GM21576 (cell line): Measurements from ENCODE around the gene BICC1.

Experiments
- ATAC-seq: cut with Tn5 transposase; IDR thresholded peaks from one replicate; pipeline ENCODE4 v1.9.1; 2021; ENCODE audit warnings: mild to moderate bottlenecking, moderate library complexity; ENCODE audit not compliant: unreplicated experiment

Gene BICC1

DNA sequence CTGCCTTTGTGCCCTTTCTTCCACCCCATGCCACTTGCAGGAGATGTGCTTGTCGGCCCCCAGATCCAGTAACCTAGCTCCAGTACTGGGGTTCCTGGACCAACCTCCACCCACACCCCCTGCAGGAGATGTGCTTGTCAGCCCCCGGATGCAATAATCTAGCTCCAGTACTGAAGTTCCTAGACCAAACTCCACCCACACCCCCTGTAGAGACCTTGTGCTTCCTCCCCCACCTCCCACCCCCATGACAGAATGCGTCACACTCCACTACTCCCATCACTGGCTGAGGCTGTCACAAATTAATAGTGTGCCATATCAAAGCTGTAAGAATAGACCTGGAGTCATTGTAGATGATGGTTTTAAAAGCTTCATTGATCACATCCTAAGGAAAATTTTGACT is 185.0 kb downstream of the BICC1 start:
- ATAC-seq, result no peak

DNA sequence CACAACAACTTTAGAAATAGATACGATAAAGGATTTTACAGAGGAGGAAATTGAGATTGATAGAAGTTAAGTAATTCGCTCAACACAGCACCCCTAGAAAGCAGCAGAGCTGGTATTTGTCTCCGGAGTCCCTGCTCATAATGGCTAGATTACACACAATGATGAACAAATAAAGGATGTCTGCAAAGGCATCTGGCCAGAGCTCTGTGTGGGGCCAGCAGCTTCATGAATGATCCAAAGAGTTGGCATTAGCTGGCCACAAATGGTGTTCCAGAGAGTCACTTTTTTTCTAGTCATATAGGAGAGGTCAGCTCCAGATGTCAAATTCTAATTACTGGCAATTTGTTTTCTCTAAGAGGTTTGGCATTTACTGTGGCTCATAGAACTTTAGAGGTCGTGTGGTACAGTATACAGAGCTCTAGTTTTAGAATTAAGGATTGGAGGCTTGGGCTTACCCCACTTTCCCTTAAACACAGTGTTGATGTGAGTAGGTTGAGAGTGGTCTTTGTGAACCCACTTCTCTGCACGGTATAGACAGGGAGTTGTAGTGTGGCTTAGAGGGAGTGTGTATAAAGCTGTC is 186.2 kb downstream of the BICC1 start:
- ATAC-seq, result no peak

DNA sequence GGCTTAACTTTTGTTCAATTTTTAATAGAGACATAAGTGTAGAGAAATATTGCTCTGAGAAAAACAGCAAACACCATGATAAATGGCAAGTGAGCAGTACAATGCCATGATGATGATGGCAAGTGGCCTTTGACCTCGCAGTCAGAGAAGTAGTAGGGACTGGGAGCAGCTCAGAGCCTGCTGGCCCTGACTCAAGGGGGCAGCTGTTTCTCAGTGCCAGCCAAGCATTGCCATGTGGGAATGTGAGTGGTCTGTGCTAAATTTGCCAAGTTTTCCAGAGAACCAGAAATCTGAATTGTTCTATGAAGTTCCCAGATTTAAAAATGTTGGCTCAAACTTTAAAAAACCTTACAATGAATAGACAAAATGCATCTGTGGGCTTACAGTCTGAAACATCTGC is 187.9 kb downstream of the BICC1 start:
- no peak for ATAC-seq

- ATAC-seq, result no peak
Measured at GRCh38 chr10:58701405-58702135, 188.9 kb downstream of the BICC1 start.

DNA sequence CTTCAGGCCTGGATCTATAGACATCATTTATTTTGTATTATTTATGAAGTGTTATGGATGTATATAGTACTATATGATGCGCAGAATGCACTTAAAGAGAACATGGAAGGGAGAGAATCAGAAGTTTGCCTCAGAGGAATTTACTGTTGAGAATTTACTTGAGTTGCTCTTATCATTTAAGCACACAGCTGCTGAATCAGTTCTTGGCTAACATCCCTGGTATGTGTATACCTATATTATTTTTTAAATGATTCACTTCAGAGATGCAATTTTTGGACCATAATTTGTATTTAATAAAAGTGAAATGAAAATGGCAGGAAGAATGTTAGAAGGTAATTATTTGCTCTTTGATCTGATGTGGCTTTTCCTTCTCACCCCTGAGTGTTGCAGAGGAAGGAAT is 191.6 kb downstream of the BICC1 start:
- no peak for ATAC-seq

DNA sequence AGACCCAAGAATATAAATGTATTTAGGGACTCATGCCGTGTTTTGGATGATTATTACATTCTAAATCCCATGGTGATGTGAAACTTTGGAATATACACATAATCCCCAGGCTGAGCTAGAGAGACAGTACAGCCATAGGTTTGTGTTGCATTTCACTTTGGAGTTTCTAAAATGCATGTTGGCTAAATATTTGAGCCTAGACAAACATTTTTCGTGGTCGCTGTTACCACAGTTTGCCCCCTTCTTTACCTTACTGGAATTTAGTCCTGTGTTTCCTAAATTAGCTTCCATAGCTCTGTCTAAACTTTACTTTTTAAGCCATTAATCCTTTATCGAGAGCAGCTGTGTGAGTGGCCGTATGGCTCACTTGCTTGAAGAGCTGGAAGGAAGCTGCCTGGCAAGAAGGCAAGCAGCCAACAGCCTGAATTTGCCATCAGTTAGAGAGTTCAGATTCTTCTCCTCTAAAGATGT is 192.0 kb downstream of the BICC1 start:
- no peak for ATAC-seq

DNA sequence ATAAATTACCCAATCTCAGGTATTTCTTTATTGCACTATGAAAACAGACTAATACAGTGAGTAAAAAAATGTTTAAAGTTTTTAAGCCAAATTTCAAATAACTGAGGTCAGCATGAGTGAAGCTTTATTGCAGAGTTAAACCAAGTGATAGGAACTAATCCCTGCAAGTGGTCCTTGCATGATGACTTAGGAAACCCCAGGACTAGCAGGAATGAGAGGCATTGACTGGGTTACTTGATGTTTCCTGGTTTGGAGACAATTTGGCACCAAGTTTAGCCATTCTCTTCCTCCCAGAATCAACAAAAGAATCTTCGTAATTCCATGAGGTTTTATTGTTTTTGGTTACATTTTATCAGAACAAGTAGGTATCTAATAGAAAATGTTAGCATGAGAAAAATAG is 194.2 kb downstream of the BICC1 start:
- no peak for ATAC-seq

- no peak for ATAC-seq
Measured at GRCh38 chr10:58712141-58712540, 199.5 kb downstream of the BICC1 start.

DNA sequence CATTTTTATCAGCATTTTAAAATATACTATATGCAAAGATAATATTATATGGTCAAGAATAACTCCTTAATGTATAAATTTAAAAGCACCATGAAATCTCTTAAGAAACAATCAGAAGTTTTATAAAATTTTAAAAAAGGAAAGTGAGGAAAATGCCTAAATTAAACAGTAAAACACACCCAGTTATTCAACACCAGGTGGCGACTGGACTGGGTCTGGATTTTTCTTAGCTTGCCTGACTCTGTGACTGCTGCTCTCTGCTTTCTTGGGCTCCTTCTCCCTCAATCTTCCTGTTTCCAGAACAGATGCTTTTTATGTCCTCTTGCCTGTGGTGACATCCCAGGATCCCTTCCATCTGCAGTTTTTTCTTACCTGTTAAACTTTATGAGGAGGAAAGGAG is 200.3 kb downstream of the BICC1 start:
- ATAC-seq, result no peak

- no peak for ATAC-seq
Measured at GRCh38 chr10:58714409-58714808, 201.7 kb downstream of the BICC1 start.

GRCh38 chr10:58715061-58715460 is 202.4 kb downstream of the BICC1 start:
- ATAC-seq, result no peak

- no peak for ATAC-seq
Measured at GRCh38 chr10:58718596-58718995, 205.9 kb downstream of the BICC1 start.

GRCh38 chr10:58721601-58722281 is 209.1 kb downstream of the BICC1 start:
- ATAC-seq, result no peak

- no peak for ATAC-seq
Measured at GRCh38 chr10:58723186-58723585, 210.5 kb downstream of the BICC1 start.

DNA sequence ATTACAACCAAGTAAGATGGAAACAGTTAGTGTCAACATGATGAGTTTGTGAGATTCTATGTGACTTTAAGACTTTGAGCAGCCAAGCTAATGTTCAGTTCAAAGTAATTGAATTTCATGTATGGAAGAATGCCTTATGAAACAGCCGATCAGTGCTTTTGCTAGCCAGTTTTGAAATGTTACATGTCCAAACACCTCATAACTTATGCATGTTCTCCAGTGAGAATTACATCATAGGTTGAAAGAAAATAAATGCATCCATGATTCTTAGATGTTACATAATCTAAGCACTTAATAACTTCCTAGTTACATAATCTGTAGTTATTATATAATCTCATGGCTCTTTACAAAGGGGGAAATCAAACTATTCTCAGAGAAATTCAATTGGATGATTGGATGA is 211.3 kb downstream of the BICC1 start:
- ATAC-seq, result no peak

DNA sequence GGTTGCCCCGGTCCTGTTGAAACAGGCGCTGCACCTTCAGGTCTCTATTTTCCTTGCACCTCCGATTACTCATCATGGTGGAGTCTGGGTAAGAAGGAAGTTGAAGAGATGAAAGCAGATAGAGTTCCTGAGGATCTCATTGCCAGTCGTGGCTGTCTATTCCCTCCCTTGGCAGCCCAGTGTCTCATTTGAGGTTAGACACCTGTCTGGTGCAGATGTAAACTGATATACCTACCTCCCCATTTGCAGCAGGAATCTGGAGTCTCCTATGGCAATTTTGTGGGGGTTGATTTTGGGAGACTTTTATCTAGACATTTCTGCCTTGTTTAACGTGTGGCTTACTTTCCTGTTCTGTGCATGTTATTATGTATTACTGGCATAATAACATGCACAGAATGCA is 212.1 kb downstream of the BICC1 start:
- ATAC-seq, result no peak

- ATAC-seq, result no peak
Measured at GRCh38 chr10:58725901-58726300, 213.2 kb downstream of the BICC1 start.

GRCh38 chr10:58727633-58728032 is 215.0 kb downstream of the BICC1 start:
- no peak for ATAC-seq

DNA sequence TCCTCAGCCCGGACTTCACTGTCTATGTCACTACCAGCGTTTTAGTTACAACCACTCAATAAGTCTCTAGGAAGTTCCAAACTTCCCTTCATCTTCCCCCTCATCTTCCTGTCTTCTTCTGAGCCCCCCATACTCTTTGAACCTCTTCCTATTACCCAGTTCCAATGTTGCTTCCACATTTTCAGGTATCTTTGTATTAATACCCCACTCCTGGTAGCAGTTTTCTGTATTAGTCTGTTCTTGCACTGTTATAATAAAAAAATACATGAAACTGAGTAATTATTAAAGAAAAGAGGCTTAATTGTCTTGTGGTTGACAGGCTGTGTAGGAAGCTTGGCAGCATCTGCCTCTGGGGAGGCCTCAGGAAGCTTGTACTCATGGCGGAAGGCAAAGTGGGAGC is 218.6 kb downstream of the BICC1 start:
- no peak for ATAC-seq

DNA sequence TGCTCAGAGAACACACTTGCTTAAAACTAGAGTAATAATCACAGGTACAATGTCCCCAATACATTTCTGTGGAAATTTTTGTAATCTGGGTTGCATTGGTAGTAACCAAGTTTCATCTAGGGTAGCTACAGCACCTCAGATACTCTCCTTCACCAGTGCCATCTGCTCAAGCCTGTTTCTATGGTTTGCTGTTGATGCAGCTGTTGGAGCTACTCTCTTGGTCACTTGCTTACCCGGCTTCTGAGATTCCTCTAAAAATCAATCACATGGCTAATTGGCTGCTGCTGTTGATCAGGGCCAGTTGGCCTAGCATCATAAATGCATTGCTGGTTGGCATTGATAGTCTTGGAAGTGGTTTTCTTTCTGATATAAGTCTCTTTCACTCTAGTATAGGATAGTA is 220.8 kb downstream of the BICC1 start:
- ATAC-seq, result no peak

GRCh38 chr10:58734116-58734515 is 221.4 kb downstream of the BICC1 start:
- no peak for ATAC-seq

- no peak for ATAC-seq
Measured at GRCh38 chr10:58734664-58735063, 222.0 kb downstream of the BICC1 start.
